Mesendoderm (in vitro differentiated cells): ENCODE data around the gene MAGI2.

Source experiments
- DNase-seq: peaks from one replicate; pipeline ENCODE4 v3.0.0; 2013
- H2AK5ac ChIP-seq: 2 replicates; pipeline ENCODE4 v1.6.1; 2013; ENCODE audit warnings: low read length, inconsistent platforms
- H2BK120ac ChIP-seq: 2 replicates; pipeline ENCODE4 v1.6.1; 2013; ENCODE audit warnings: low read depth, mild to moderate bottlenecking, low read length, moderate library complexity, mixed read lengths
- H2BK15ac ChIP-seq: replicated peaks from 2 replicates; pipeline ENCODE4 v1.6.1; 2013; ENCODE audit warnings: low read depth, mild to moderate bottlenecking, moderate library complexity
- H2BK5ac ChIP-seq: 2 replicates; pipeline ENCODE4 v1.6.1; 2013; ENCODE audit warnings: low read length, inconsistent platforms
- H3K18ac ChIP-seq: 2 replicates; pipeline ENCODE4 v1.6.1; 2013; ENCODE audit warnings: mild to moderate bottlenecking, low read length, mixed read lengths
- H3K23ac ChIP-seq: one replicate; pipeline ENCODE4 v1.6.1; 2013; ENCODE audit warnings: low read length
- H3K27ac ChIP-seq: 2 replicates; pipeline ENCODE4 v1.5.1; 2013; ENCODE audit warnings: low read depth, mild to moderate bottlenecking, inconsistent platforms, low read length, moderate library complexity
- H3K27me3 ChIP-seq: 2 replicates; pipeline ENCODE4 v1.6.1; 2013; ENCODE audit warnings: low read length, control low read depth, mild to moderate bottlenecking, inconsistent platforms; ENCODE audit not compliant: insufficient read depth, poor library complexity
- H3K36me3 ChIP-seq: 2 replicates; pipeline ENCODE4 v1.6.1; 2013; ENCODE audit warnings: low read length, inconsistent platforms; ENCODE audit not compliant: control insufficient read depth, insufficient read depth
- H3K4ac ChIP-seq: one replicate; pipeline ENCODE4 v1.6.1; 2013; ENCODE audit warnings: low read depth, mild to moderate bottlenecking, low read length, moderate library complexity
- H3K4me1 ChIP-seq: 2 replicates; pipeline ENCODE4 v1.6.1; 2013; ENCODE audit warnings: low read depth, low read length, inconsistent platforms; ENCODE audit not compliant: control insufficient read depth
- H3K4me2 ChIP-seq: 2 replicates; pipeline ENCODE4 v1.6.1; 2013; ENCODE audit warnings: low read length
- H3K4me3 ChIP-seq: 2 replicates; pipeline ENCODE4 v1.5.1; 2013; ENCODE audit warnings: mild to moderate bottlenecking, low read length
- H3K56ac ChIP-seq: one replicate; pipeline ENCODE4 v1.6.1; 2013; ENCODE audit warnings: low read length
- H3K79me1 ChIP-seq: 2 replicates; pipeline ENCODE4 v1.6.1; 2013; ENCODE audit warnings: low read length, inconsistent platforms
- H3K79me2 ChIP-seq: 2 replicates; pipeline ENCODE4 v1.6.1; 2013; ENCODE audit warnings: mild to moderate bottlenecking, low read length; ENCODE audit not compliant: control insufficient read depth, insufficient read depth
- H3K9ac ChIP-seq: 2 replicates; pipeline ENCODE4 v1.6.1; 2013; ENCODE audit warnings: low read length, inconsistent platforms
- H4K5ac ChIP-seq: one replicate; pipeline ENCODE4 v1.6.1; 2013; ENCODE audit warnings: low read length
- H4K8ac ChIP-seq: one replicate; pipeline ENCODE4 v1.6.1; 2013; ENCODE audit warnings: low read depth, mild to moderate bottlenecking, control low read depth, low read length, moderate library complexity
- WGBS: extraction: QIAGEN DNeasy Blood & Tissue Kit; methylation state at CpG from one replicate; pipeline ENCODE4 v1.1.7; 2013; ENCODE audit warnings: low lambda C conversion rate, missing lambda C conversion rate; ENCODE audit not compliant: insufficient coverage; ENCODE audit errors: extremely low coverage; 5-methylcytosine and 5-hydroxymethylcytosine counted together

MAGI2 gene

DNA sequence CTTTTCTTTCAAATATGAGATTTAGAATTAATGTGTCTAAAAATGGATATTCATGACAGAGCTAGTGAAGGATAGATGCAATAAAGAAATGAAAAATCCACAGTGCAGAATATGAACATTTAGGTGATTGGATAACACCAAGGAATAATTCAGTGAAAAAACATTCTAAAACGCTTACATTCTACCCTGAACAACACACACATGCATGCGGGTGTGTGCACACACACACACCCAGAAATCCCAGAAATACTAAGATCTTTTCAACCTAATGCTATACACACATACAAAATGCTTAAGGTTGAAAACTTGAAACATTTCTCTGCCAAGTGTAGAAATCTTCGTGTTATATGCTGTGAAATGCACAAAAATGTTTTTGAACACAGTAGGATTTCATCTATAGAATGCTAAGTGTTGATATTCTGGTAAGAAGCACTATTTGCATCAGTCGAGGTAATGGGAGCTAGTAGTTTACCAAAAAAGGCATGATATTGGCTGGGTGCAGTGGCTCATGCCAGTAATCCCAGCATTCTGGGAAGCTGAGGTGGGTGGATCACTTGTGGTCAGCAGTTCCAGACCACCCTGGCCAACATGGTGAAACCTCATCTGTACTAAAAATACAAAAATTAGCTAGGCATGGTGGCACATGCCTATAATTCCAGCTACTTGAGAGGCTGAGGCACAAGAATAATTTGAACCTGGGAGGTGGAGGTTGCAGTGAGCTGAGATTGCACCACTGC, 1054.3 kb downstream of the MAGI2 start:
- no peaks in the 10 kb centered on the region for H3K79me1 ChIP-seq
- H3K36me3 ChIP-seq, result no peaks in the 10 kb centered on the region
- H3K4me2 ChIP-seq, result no peak overlapping the region
- H3K79me2 ChIP-seq, result no peaks in the 10 kb centered on the region
- H3K9ac ChIP-seq, result no peak overlapping the region
- H2AK5ac ChIP-seq, result no peak overlapping the region
- no peak overlapping the region for H3K4ac ChIP-seq
- no peak overlapping the region for H4K5ac ChIP-seq
- no peak overlapping the region for H3K27ac ChIP-seq
- H3K18ac ChIP-seq, result no peak overlapping the region
- no peak overlapping the region for H3K56ac ChIP-seq
- H4K8ac ChIP-seq, result no peak overlapping the region
- DNase-seq, result no peak
- no peaks in the 10 kb centered on the region for H3K27me3 ChIP-seq
- no peak overlapping the region for H2BK120ac ChIP-seq
- no peak overlapping the region for H3K4me3 ChIP-seq
- no peak overlapping the region for H2BK15ac ChIP-seq
- WGBS, result no CpG with 5 or more reads among the region's 4 CpGs
- H3K4me1 ChIP-seq, result no peaks in the 10 kb centered on the region
- H3K23ac ChIP-seq, result no peak overlapping the region
- H2BK5ac ChIP-seq, result no peak overlapping the region

DNA sequence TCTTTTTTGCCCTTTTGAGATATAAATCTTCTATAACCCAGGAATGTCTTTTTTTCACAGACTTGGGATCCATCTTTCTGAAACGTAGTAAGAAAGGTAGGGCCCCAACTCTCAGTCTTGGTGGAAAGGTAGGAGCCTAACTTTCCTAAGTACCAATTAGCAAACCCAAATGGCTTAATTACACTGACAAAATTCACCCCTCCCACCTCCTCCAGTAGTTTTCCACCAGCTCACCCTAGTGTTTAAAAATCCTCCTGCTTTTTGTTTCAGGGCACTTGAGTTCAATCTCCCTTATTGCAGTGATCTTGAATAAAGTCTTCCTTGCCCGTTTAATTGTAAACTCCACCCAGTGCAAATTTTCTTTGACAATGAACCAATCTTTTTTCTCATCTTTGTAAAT, 1054.9 kb downstream of the MAGI2 start:
- no peak overlapping the region for H3K9ac ChIP-seq
- no peak overlapping the region for H4K5ac ChIP-seq
- no peaks in the 10 kb centered on the region for H3K79me1 ChIP-seq
- H3K4ac ChIP-seq, result no peak overlapping the region
- no peak overlapping the region for H3K4me3 ChIP-seq
- H2BK5ac ChIP-seq, result no peak overlapping the region
- no peaks in the 10 kb centered on the region for H3K36me3 ChIP-seq
- no CpG with 5 or more reads among the region's 2 CpGs for WGBS
- H3K18ac ChIP-seq, result no peak overlapping the region
- no peaks in the 10 kb centered on the region for H3K79me2 ChIP-seq
- no peak overlapping the region for H3K27ac ChIP-seq
- no peak overlapping the region for H3K56ac ChIP-seq
- H3K4me2 ChIP-seq, result no peak overlapping the region
- no peak overlapping the region for H3K23ac ChIP-seq
- no peak overlapping the region for H2BK120ac ChIP-seq
- no peak overlapping the region for H2AK5ac ChIP-seq
- H2BK15ac ChIP-seq, result no peak overlapping the region
- H4K8ac ChIP-seq, result no peak overlapping the region
- peak; percentile 49 for DNase-seq
- no peaks in the 10 kb centered on the region for H3K27me3 ChIP-seq
- H3K4me1 ChIP-seq, result no peaks in the 10 kb centered on the region

DNA sequence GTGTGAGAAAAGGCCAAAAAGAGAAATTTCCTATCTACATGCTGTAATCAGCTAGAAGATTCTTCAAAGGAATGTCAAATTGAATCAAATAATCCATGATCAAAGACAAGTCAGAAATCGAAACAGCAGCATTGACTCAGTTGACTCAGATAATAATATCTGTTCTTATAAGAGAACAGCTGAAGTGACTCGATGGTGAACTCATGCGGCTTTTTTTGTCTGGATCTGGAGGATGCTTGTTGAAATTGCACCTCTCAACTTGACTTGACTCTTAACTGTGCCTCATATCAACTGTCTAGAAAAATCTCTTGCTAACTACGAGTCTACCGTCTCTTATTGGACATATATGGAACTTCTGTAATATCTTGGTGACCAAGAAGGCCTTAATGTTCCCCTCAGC, 1055.4 kb downstream of the MAGI2 start:
- H2BK5ac ChIP-seq, result no peak overlapping the region
- H3K79me2 ChIP-seq, result no peaks in the 10 kb centered on the region
- H4K8ac ChIP-seq, result no peak overlapping the region
- H3K4me1 ChIP-seq, result no peaks in the 10 kb centered on the region
- H2AK5ac ChIP-seq, result no peak overlapping the region
- H3K27ac ChIP-seq, result no peak overlapping the region
- no peak overlapping the region for H3K9ac ChIP-seq
- H3K36me3 ChIP-seq, result no peaks in the 10 kb centered on the region
- H3K27me3 ChIP-seq, result no peaks in the 10 kb centered on the region
- H3K56ac ChIP-seq, result no peak overlapping the region
- H3K4ac ChIP-seq, result no peak overlapping the region
- H3K79me1 ChIP-seq, result no peaks in the 10 kb centered on the region
- H2BK15ac ChIP-seq, result no peak overlapping the region
- H4K5ac ChIP-seq, result no peak overlapping the region
- H3K4me2 ChIP-seq, result no peak overlapping the region
- WGBS, result no CpG with 5 or more reads among the region's 5 CpGs
- DNase-seq, result no peak
- no peak overlapping the region for H3K18ac ChIP-seq
- H3K23ac ChIP-seq, result no peak overlapping the region
- H2BK120ac ChIP-seq, result no peak overlapping the region
- H3K4me3 ChIP-seq, result no peak overlapping the region

DNA sequence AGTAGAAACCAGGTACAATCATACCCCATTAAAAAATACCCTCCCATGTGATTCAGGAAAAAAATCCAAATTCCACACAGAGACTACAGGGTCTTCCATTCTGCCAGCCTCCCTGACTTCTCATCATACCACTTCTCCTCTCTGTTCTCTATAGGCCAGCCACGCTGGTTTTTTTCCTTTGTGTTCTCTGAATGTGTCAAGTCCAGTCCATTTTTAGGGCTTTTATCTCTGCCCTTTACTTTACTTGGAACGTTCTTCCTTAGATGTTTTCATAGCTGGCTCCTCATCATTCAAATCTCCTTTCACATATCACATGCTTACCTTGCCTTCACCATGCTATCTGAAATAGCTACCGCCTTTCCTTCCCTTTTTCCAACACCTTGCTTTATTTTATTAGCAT, 1057.3 kb downstream of the MAGI2 start:
- Histone ChIP-seq H2BK120ac (no peak overlapping the region), H3K4me3 (no peak overlapping the region), H3K18ac (no peak overlapping the region), H2AK5ac (no peak overlapping the region), H3K9ac (no peak overlapping the region), H3K36me3 (no peaks in the 10 kb centered on the region), H3K27me3 (no peaks in the 10 kb centered on the region), H4K5ac (no peak overlapping the region), H3K4me2 (no peak overlapping the region), H4K8ac (no peak overlapping the region), H3K79me1 (no peaks in the 10 kb centered on the region), H3K4me1 (no peaks in the 10 kb centered on the region), H3K23ac (no peak overlapping the region), H3K27ac (no peak overlapping the region), H3K56ac (no peak overlapping the region), H3K79me2 (no peaks in the 10 kb centered on the region), H3K4ac (no peak overlapping the region), H2BK5ac (no peak overlapping the region), H2BK15ac (no peak overlapping the region)
- 100% methylated on average over 1 of the region's 3 CpGs for WGBS
- no peak for DNase-seq

DNA sequence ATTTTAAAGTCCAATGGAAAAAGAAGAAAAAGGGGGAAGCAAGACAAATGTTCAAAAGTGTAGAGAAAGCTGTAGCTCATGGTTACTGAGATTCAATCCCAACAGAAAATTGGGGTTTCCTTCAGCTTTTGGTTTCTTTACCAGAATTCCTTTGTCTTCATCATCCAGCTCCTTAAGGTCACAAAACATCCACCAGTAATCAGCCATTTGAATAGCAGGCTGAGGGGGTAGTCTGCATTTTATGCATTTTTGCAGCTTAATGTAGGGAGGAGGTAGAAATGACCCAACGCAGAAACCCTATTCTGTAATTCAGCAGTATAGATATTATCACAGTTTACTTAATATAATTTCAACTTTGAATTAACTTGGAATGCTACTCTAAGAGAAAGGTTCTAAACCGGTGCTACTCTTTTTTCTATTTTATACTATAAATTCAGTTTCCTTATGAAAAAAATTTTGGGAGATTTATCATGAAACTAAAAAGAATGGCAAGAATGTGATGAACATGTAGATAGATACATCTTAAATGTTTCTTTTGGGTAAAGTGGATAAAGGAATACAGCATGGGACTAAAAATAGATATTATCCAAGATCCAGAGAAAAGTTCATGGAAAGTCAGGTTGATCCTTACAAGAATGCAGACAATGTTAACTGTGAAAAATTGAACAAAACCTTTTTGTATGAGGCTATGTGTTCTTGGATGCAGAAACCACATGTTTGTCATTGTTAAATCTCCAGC, 1058.0 kb downstream of the MAGI2 start:
- Histone ChIP-seq H3K56ac (no peak overlapping the region), H4K8ac (no peak overlapping the region), H2BK15ac (no peak overlapping the region), H3K9ac (no peak overlapping the region), H3K27ac (no peak overlapping the region), H2BK5ac (no peak overlapping the region), H3K18ac (no peak overlapping the region), H3K4me2 (no peak overlapping the region), H3K36me3 (no peaks in the 10 kb centered on the region), H3K4me1 (no peaks in the 10 kb centered on the region), H3K79me2 (no peaks in the 10 kb centered on the region), H2BK120ac (no peak overlapping the region), H2AK5ac (no peak overlapping the region), H3K4me3 (no peak overlapping the region), H3K27me3 (no peaks in the 10 kb centered on the region), H3K79me1 (no peaks in the 10 kb centered on the region), H3K4ac (no peak overlapping the region), H4K5ac (no peak overlapping the region), H3K23ac (no peak overlapping the region)
- WGBS, result no CpG with 5 or more reads among the region's 2 CpGs
- DNase-seq, result peak; percentile 19
